ENCODE measurements around the gene THBS4.
A peak's percentile ranks its signal among the peaks of the same experiment; 100 is the strongest.

Gene THBS4

DNA sequence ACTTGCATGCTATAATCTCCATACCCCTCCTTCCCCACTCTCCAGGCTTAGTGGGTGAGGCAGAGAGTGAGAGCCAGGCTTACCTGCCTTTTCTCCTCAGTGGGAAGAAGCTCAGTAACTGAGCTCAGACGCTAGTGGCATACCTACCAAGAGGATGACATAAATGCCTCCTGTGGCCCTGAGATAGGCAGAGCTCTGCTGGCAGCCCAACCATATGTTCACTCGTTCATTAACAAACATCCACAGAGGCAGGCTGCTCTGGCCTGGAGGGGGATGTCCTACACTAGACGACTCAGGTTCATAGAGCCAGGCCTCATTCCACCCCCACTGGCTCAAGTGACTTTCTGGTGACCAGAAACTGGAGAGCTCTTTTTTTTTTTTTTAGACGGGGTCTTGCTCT lies 81.3 kb downstream of the THBS4 start:
- DNase-seq (ENCODE audit: low read depth, low spot score), result peak; percentile 61

DNA sequence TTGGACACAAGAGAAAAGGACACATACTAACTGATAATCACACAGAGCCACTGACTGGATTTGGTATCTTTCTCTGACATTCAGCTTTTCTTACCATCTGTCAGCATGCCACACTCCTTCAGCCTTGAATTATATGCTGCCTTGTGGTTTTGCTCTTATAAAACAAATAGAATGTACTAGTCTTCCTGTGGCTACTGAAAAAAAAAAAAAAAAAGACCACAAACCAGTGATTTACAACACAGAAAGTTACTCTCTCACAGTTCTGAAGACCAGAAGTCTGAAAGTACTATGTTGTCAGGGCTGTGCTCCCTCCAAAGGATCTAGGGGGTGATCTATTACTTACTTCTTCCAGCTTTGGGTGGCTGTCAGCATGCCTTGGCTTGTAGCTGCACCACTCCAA lies 82.3 kb downstream of the THBS4 start:
- no peak for DNase-seq (ENCODE audit: low read depth, low spot score)

DNA sequence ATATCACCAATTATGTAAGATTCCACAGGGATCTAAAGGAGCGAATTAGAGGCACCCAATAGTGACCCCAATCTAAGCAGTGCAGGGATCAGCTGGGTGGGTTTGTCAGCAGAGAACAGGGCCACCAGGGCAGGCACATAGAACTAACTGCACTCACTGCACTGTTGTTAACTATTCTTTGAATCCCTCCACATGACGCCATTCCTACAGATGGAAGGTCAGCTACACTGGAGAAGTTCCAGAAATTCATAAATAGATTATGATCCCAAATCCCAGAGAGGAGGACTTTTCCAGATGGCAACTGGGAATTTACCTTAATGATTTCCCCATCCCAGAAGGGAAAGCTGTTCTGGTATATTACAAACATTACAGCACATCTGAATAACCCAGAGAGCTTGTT lies 84.2 kb downstream of the THBS4 start:
- no peak for DNase-seq (ENCODE audit: low read depth, low spot score)

DNA sequence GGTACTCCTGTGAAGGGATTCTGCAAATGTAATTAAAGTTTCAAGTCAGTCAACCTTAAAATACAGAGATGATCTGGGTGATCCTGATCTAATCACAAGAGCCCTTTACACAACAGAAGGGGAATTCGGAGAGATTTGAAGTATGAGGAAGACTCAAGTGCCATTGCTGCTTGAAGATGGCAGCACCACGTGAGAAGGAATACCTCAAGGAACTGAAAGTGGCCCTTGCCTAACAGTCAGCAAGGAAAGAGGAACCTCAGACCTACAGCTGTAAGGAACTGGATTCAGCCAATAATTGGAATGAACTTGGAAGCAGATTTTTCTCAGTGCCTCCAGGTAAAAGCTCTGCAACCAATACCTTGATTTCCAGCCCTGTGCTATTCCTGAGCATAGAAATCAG lies 87.4 kb downstream of the THBS4 start:
- no peak for DNase-seq (ENCODE audit: low read depth, low spot score)

DNA sequence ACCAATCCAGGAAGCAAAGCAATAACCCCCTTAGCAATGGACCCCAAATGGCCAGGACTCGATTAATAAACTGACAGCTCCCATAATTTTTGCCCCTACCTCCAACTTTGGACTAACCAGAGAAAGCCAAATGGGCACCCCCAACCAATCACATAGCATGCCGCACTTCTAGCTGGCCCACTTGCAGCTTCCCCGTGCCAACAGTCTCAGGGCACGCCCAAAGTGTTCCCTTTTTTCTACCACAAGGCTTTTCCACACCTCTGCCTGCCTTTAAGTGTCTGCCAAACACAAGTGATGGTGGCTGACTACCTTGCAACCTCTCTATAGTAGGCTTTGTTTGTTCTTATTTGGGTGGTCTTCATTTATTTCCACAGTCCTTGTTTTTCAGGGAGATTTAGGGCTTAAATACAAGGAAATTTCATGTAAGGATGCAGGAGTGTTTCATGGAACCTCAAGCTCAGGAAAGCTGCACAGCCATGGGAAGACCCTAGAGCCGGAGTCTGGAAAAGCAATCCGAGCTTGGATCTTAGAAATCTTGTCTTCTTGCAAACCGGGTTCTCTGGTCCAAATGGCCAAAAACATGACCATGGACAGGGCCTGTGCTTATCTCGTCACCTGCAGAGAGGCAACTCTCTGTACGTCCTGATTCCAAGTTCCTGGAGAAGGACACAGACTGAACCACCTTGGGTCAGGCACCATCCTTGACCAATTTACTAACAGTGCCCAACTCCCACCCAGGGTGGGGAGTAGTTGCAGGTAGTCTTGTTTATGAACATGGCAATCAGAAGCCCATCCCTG lies 89.2 kb downstream of the THBS4 start:
- DNase-seq (ENCODE audit: low read depth, low spot score), result no peak

DNA sequence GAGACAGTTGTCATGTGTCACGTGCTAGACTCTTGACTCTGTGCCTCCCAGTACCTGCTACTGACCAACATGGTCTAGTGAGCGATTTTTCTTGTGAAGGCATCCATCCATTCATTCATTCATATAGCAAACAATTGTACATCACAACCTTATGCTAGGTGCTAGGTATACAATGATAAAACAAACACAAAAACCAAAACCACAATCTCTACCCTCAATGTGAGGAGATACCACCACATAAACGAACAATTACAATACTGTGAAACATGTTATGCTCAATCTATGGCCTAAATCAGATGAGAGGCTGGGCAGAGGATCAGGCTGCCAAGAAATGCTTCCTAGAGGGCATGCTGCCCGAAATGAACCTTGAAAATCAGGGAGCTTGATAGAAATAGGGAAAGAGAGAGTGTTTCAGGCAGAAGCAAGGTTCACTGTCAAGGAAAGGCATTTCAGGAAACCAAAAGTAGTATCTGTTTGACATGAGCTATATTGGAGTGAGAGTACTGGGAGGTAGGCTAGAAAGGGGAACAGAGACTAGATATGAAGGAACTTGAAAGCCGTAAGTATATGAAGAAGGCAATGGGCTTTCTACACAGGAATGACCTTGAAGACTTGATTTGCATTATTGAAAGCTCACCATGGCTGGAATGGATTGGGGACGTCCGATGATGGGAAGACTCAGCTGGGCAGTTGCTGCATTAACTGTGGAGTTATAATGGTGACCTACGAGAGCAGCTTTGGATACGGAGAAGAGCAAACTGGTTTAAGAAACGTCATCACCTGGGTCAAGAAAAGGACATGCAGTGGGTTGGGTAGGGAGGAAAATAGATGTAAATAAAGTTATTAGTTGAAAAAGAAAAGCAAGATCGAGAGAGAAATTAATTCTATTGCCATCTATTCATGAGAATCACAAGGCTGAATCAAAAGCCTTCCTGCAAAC lies 90.1 kb downstream of the THBS4 start:
- no peak for DNase-seq (ENCODE audit: low read depth, low spot score)

DNA sequence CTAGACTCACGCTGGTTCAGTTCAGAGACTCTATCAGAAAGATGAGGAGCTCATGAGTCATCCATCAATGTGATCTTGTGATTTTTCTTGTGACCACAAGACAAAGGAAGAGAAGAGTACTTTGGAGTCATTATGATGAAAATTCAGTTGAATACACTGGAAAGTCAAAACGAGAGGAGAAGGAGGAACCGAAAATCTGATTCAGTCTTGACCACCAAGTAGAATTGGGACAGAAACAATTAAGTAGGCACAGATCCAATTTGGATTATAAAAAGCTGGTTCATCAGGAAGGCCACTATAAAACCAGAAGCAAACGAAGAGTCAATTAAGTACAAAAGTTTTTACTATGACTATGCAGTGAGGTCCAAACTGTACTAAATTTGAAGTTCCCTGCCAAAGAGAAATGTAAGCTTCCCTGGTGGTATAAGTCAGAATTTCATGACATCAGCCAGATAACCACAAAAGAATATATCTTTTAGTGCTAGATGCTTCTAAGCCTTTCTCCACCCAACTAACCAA lies 90.9 kb downstream of the THBS4 start:
- no peak for DNase-seq (ENCODE audit: low read depth, low spot score)

DNA sequence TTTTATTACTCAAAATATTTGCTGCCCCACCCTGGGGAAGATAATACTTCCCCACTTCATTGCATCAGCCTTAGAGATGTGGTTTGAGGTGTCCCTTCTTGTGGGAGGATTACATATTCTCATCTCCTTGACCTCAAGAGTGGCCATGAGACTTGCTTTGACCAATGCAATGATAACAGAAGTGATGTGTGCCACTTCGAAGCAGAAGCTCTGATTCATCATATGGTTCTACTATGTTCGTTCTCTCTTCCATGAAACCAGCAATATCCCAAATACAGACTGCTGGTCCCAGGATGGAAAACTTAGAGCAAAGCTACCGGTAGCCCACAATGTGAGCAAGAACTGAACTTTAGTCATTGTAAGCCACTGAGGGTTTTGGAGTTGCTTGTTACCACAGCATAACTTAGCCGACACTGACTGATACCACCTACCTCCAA lies 92.0 kb downstream of the THBS4 start:
- DNase-seq (ENCODE audit: low read depth, low spot score), result no peak

DNA sequence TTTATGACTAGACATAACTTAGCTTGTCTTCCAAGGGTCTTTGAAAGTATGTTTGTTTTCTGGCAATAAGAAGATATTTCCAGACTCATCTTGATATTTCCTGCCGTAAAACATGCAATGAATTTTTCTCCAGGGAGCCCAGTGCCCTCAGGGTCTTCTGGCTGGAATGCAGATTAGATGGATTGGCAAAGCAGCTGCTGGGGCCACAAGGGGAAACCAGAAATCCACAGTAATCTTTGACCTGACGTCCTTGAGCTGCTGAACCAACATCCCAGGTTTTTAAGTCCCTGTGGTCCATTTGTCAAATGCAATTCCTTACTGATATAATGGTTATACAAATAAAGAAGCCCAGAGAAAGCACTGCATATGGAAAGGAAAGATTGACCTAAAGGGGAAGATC lies 93.0 kb downstream of the THBS4 start:
- DNase-seq (ENCODE audit: low read depth, low spot score), result peak; percentile 80

DNA sequence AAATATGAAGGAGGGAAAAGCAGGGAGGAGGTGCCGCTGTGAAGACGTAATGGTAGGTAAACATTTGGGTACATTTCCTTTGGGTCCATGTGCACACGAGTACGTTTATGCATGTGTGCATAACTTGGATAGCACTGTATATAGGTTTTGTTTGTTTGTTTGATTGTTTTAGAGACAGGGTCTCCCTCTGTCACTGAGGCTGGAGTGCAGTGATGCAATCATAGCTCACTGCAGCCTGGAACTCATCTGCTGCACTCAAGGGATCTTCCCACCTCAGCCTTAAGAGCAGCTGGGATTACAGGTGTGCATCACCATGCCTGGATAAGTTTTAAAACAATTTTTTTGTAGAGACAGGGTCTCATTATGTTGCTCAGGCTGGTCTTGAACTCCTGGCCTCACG lies 94.0 kb downstream of the THBS4 start:
- no peak for DNase-seq (ENCODE audit: low read depth, low spot score)
